K562 (cell line): Measurements from ENCODE around the gene ASB14. TPM values are rescaled to one million over a fixed set of nuclear protein-coding genes. Genes with fewer than 3 reads are reported as not detected.
A peak's percentile ranks its signal among the peaks of the same experiment; 100 is the strongest.

Experiments
- CCNT2 ChIP-seq: IDR thresholded peaks from 2 replicates; pipeline ENCODE4 v1.6.1; 2011; ENCODE audit warnings: borderline replicate concordance, low read depth, mild to moderate bottlenecking, moderate library complexity, mixed read lengths, low read length; ENCODE audit not compliant: insufficient read length; ENCODE audit errors: extremely low read depth
- DPF2 ChIP-seq: fragments of 450-650 bp; IDR thresholded peaks from 2 replicates; pipeline ENCODE4 v1.6.1; 2016
- HBP1 ChIP-seq: fragments of 450-650 bp; formaldehyde crosslinking; IDR thresholded peaks from 2 replicates; pipeline ENCODE4 v1.4.0; 2022; ENCODE audit warnings: missing genetic modification characterization
- MYC ChIP-seq, 2 experiments: fragments of 250-450 bp in 1 of 2; sonication (Bioruptor Pico) in 1 of 2; IDR thresholded peaks; 2 replicates each; pipeline versions ENCODE4 v1.5.1 to v1.6.1; 2012 to 2021; ENCODE audit warnings: low read depth in 2 of 2, borderline replicate concordance in 1 of 2, improper control_type of control experiment in 1 of 2, low read length in 1 of 2, mild to moderate bottlenecking in 1 of 2, moderate library complexity in 1 of 2
- NCOA2 ChIP-seq, 2 experiments: fragments of 450-650 bp; IDR thresholded peaks; 2 replicates each; pipeline ENCODE4 v1.6.1; 2018; ENCODE audit warnings: mild to moderate bottlenecking in 2 of 2, moderate library complexity in 1 of 2; ENCODE audit not compliant: partially characterized antibody in 2 of 2
- PHB2 ChIP-seq: fragments of 450-650 bp; IDR thresholded peaks from 2 replicates; pipeline ENCODE4 v1.6.1; 2017; ENCODE audit warnings: low read depth
- POLR2AphosphoS5 ChIP-seq: IDR thresholded peaks from 2 replicates; pipeline ENCODE4 v1.6.1; 2011; ENCODE audit warnings: mild to moderate bottlenecking, low read depth, low read length, moderate library complexity; ENCODE audit not compliant: control insufficient read depth, insufficient read depth
- POU5F1 ChIP-seq: fragments of 150-350 bp; IDR thresholded peaks from 2 replicates; pipeline ENCODE4 v1.6.1; 2014; ENCODE audit warnings: borderline replicate concordance, low read length, low read depth, mild to moderate bottlenecking; ENCODE audit not compliant: partially characterized antibody
- TAL1 ChIP-seq: fragments of 450-650 bp; IDR thresholded peaks from 2 replicates; pipeline ENCODE4 v1.6.1; 2016; ENCODE audit warnings: mild to moderate bottlenecking
- TEAD1 ChIP-seq, 2 experiments: fragments of 450-650 bp in 1 of 2; sonication (generic) in 1 of 2; formaldehyde crosslinking; IDR thresholded peaks; 2 replicates each; pipeline versions ENCODE4 v1.4.0 to v1.8.0; 2020 to 2022; ENCODE audit warnings: mild to moderate bottlenecking in 2 of 2, missing genetic modification reagents in 1 of 2
- ZNF57 ChIP-seq: fragments of 450-650 bp; formaldehyde crosslinking; IDR thresholded peaks from 2 replicates; pipeline ENCODE4 v1.4.0; 2020; ENCODE audit warnings: mild to moderate bottlenecking, moderate library complexity
- polyA plus RNA-seq, 8 experiments: library from polyadenylated mRNA; depleted of rRNA in 4 of 8; stranded (reverse) in 5 of 8; unstranded in 3 of 8; fragments of >200 nt; fragmentation: Nextera tagmentation in 2 of 8; fragmentation: Illumina TruSeq in 1 of 8; extraction: Ambion mirVana in 2 of 8; extraction: Trizol in 1 of 8; gene quantifications; 2 replicates each; pipeline versions ENCODE4 v1.2.1 to v1.2.3, GENCODE V29; 2011 to 2014; ENCODE audit warnings: inconsistent platforms in 1 of 8, missing spikeins in 1 of 8
- total RNA-seq, 7 experiments: library from RNA; depleted of rRNA in 6 of 7; stranded (reverse); fragments of >200 nt in 6 of 7; fragmentation: Illumina TruSeq in 2 of 7; extraction: Trizol in 2 of 7; gene quantifications; 2 replicates each; pipeline versions ENCODE4 v1.2.1 to v1.2.3, GENCODE V29; 2011 to 2021; ENCODE audit warnings: low replicate concordance in 1 of 7
- TF ChIP-seq, protein P1 (sequence below), 2 experiments: IDR thresholded peaks in 1 of 2; conservative IDR thresholded peaks in 1 of 2; 2 replicates each; pipeline ENCODE4 v1.6.1; 2016; ENCODE audit warnings: low read depth in 2 of 2, mild to moderate bottlenecking in 1 of 2, missing compliant biosample characterization in 1 of 2, missing genetic modification characterization in 1 of 2, moderate library complexity in 1 of 2
- TF ChIP-seq, protein P2 (sequence below): fragments of 250-450 bp; sonication (Bioruptor Pico); IDR thresholded peaks from 2 replicates; pipeline ENCODE4 v1.4.0; 2020

The ASB14 gene
- total and polyA plus RNA-seq, 9 of the 15 experiments (the other 6 are each of a cell fraction or from before 2014, with no cell fraction given), result 0.01 to 0.07 TPM; not detected in 7

DNA sequence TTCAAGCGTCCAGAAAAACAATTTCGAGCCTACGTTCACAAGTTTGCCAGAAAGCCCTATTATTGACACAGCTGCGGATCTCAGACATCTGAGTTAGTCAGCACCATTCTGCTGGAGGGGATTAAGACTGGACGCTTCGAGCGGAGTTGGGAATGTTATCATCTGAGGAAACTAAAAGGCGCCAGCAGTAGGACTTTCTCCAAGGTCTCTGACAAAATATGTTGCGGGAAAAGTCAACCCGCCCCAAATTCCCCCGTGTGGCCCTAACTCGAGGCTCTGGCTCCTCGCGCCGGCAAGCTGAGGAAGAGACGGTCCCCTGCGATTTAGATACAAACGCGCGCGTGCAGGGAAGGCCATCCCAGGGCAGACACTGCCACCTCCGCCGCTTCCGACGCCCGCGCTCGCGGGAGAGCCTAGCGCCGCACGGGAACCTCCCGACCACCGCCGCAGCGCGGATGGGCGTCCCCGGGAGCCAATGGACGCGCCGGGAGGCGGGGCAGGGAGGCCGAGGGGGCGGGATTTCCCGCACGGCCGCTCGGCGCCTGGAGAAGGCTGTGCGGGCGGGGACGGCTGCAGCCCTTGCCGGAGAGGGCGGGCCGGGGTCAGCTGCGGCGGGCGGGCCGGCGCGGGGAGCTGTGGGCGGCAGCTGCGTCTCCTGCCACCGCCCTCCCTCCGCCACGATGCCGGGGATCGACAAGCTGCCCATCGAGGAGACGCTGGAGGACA, 65.1 kb downstream of the ASB14 start, which contains the start of gene APPL1 (continued):
- no peak for TF ChIP-seq POU5F1
- 0 out of 2 replicates have a peak, but pooled peaks have one; percentile 35 for TF ChIP-seq DPF2
- TF ChIP-seq, protein P1, sequence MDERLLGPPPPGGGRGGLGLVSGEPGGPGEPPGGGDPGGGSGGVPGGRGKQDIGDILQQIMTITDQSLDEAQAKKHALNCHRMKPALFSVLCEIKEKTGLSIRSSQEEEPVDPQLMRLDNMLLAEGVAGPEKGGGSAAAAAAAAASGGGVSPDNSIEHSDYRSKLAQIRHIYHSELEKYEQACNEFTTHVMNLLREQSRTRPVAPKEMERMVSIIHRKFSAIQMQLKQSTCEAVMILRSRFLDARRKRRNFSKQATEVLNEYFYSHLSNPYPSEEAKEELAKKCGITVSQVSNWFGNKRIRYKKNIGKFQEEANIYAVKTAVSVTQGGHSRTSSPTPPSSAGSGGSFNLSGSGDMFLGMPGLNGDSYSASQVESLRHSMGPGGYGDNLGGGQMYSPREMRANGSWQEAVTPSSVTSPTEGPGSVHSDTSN (CRISPR knock-in tag; IDR thresholded peaks at IDR 0.05; ENCODE audit: low read depth), result peak; percentile 82
- TF ChIP-seq, protein P1 (tag; conservative IDR thresholded peaks at IDR 0.05; ENCODE audit: low read depth), result peak; percentile 68
- TF ChIP-seq NCOA2 (IDR thresholded peaks at IDR 0.05; ENCODE audit: partially characterized antibody in 2 of 2), result no peak
- TF ChIP-seq, protein P2, sequence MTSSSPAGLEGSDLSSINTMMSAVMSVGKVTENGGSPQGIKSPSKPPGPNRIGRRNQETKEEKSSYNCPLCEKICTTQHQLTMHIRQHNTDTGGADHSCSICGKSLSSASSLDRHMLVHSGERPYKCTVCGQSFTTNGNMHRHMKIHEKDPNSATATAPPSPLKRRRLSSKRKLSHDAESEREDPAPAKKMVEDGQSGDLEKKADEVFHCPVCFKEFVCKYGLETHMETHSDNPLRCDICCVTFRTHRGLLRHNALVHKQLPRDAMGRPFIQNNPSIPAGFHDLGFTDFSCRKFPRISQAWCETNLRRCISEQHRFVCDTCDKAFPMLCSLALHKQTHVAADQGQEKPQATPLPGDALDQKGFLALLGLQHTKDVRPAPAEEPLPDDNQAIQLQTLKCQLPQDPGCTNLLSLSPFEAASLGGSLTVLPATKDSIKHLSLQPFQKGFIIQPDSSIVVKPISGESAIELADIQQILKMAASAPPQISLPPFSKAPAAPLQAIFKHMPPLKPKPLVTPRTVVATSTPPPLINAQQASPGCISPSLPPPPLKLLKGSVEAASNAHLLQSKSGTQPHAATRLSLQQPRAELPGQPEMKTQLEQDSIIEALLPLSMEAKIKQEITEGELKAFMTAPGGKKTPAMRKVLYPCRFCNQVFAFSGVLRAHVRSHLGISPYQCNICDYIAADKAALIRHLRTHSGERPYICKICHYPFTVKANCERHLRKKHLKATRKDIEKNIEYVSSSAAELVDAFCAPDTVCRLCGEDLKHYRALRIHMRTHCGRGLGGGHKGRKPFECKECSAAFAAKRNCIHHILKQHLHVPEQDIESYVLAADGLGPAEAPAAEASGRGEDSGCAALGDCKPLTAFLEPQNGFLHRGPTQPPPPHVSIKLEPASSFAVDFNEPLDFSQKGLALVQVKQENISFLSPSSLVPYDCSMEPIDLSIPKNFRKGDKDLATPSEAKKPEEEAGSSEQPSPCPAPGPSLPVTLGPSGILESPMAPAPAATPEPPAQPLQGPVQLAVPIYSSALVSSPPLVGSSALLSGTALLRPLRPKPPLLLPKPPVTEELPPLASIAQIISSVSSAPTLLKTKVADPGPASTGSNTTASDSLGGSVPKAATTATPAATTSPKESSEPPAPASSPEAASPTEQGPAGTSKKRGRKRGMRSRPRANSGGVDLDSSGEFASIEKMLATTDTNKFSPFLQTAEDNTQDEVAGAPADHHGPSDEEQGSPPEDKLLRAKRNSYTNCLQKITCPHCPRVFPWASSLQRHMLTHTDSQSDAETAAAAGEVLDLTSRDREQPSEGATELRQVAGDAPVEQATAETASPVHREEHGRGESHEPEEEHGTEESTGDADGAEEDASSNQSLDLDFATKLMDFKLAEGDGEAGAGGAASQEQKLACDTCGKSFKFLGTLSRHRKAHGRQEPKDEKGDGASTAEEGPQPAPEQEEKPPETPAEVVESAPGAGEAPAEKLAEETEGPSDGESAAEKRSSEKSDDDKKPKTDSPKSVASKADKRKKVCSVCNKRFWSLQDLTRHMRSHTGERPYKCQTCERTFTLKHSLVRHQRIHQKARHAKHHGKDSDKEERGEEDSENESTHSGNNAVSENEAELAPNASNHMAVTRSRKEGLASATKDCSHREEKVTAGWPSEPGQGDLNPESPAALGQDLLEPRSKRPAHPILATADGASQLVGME, result no peak
- TF ChIP-seq HBP1 (CRISPR knock-in tag), result no peak
- peak in 1 of 2 experiments; percentile 15; a peak in 1 of 4 replicates for TF ChIP-seq TEAD1 (CRISPR knock-in tag; IDR thresholded peaks at IDR 0.05)
- no peak for TF ChIP-seq ZNF57 (CRISPR knock-in tag)
- TF ChIP-seq PHB2, result no peak
- 0 out of 2 replicates have a peak, but pooled peaks have one; percentile 28 for TF ChIP-seq POLR2AphosphoS5
- TF ChIP-seq MYC (IDR thresholded peaks at IDR 0.05; ENCODE audit: low read depth, low read length), result 0 out of 2 replicates have a peak, but pooled peaks have one; percentile 10
- TF ChIP-seq MYC (CRISPR knock-in tag; IDR thresholded peaks at IDR 0.05; ENCODE audit: borderline replicate concordance, low read depth), result no peak
- no peak for TF ChIP-seq CCNT2
- TF ChIP-seq TAL1, result peak; percentile 35
